ENCODE measurements around the gene MGAT5B.

The MGAT5B gene

GRCh38 chr17:76955191-76955590, 87.0 kb downstream of the MGAT5B start:
- no peak for TF ChIP-seq CTCF (IDR thresholded peaks at IDR 0.05; ENCODE audit: low read depth, low read length)
- Histone ChIP-seq H3K27me3 (no peaks in the 10 kb centered on the region), H3K4me1 (no peaks in the 10 kb centered on the region), H3K36me3 (no peaks in the 10 kb centered on the region), H3K4me3 (ENCODE audit: low read depth, low read length) (no peak overlapping the region), H3K9me3 (no peaks in the 10 kb centered on the region)
- DNase-seq = no peak

GRCh38 chr17:76956846-76957540, 88.8 kb downstream of the MGAT5B start:
- no peak overlapping the region for H3K4me3 ChIP-seq (ENCODE audit: low read depth, low read length)

GRCh38 chr17:76957678-76958464, 89.7 kb downstream of the MGAT5B start:
- no peak for DNase-seq
- no peaks in the 10 kb centered on the region for H3K9me3 ChIP-seq
- H3K4me3 ChIP-seq (ENCODE audit: low read depth, low read length) = no peak overlapping the region
- no peak for TF ChIP-seq CTCF (IDR thresholded peaks at IDR 0.05; ENCODE audit: low read depth, low read length)
- no peaks in the 10 kb centered on the region for H3K36me3 ChIP-seq
- H3K27me3 ChIP-seq = no peaks in the 10 kb centered on the region
- H3K4me1 ChIP-seq = no peaks in the 10 kb centered on the region

More at GRCh38 chr17:76956846-76957540, 88.8 kb downstream of the MGAT5B start:
- TF ChIP-seq CTCF (IDR thresholded peaks at IDR 0.05; ENCODE audit: low read depth, low read length) = no peak
- Histone ChIP-seq H3K4me1 (no peaks in the 10 kb centered on the region), H3K9me3 (no peaks in the 10 kb centered on the region), H3K36me3 (no peaks in the 10 kb centered on the region), H3K27me3 (no peaks in the 10 kb centered on the region)
- DNase-seq = no peak

GRCh38 chr17:76958974-76959373, 90.8 kb downstream of the MGAT5B start:
- no peaks in the 10 kb centered on the region for H3K4me1 ChIP-seq
- no peaks in the 10 kb centered on the region for H3K36me3 ChIP-seq

GRCh38 chr17:76961869-76962268, 93.7 kb downstream of the MGAT5B start:
- Histone ChIP-seq H3K4me1 (no peaks in the 10 kb centered on the region), H3K36me3 (no peaks in the 10 kb centered on the region), H3K4me3 (ENCODE audit: low read depth, low read length) (no peak overlapping the region), H3K27me3 (no peaks in the 10 kb centered on the region), H3K9me3 (no peaks in the 10 kb centered on the region)
- no peak for DNase-seq
- TF ChIP-seq CTCF (IDR thresholded peaks at IDR 0.05; ENCODE audit: low read depth, low read length) = no peak

More at GRCh38 chr17:76958974-76959373, 90.8 kb downstream of the MGAT5B start:
- no peaks in the 10 kb centered on the region for H3K9me3 ChIP-seq
- no peaks in the 10 kb centered on the region for H3K27me3 ChIP-seq
- TF ChIP-seq CTCF (IDR thresholded peaks at IDR 0.05; ENCODE audit: low read depth, low read length) = no peak
- no peak overlapping the region for H3K4me3 ChIP-seq (ENCODE audit: low read depth, low read length)
- no peak for DNase-seq

- TF ChIP-seq CTCF (IDR thresholded peaks at IDR 0.05; ENCODE audit: low read depth, low read length) = no peak
- DNase-seq = no peak
- Histone ChIP-seq H3K36me3 (no peaks in the 10 kb centered on the region), H3K27me3 (no peaks in the 10 kb centered on the region), H3K4me1 (no peaks in the 10 kb centered on the region), H3K9me3 (no peaks in the 10 kb centered on the region), H3K4me3 (ENCODE audit: low read depth, low read length) (no peak overlapping the region)
Measured at GRCh38 chr17:76962858-76963257, 94.7 kb downstream of the MGAT5B start.

Data from BE2C (cell line).